Activated T-cell treated with anti-CD3 and anti-CD28 coated beads, Interleukin-2, amount 50 U/mL, for 72 hours (primary cell): ENCODE data around the gene BUD23. TPM values are rescaled to one million over a fixed set of nuclear protein-coding genes. Genes with fewer than 3 reads are reported as not detected.
"Not testable (repeated sequence)": the region's sequence is repeated elsewhere in the genome, so short reads cannot be mapped to it uniquely, and the experiment has no call there.

Experiments
- ATAC-seq, 2 donors: fragments of 150-1000 bp; cut with Tn5 transposase; replicated peaks in 1 of 2; 2 replicates each; pipeline ENCODE4 v1.10.0; 2021; ENCODE audit warnings: moderate library complexity in 2 of 2, mild to moderate bottlenecking in 1 of 2
- DNase-seq, 2 donors: peaks; one replicate each; pipeline ENCODE4 v3.0.0; 2021 to 2022; ENCODE audit warnings: mixed read lengths in 1 of 2
- H3K27ac Mint-ChIP-seq: one replicate; pipeline ENCODE4 v1.8.0; 2022; ENCODE audit warnings: mild to moderate bottlenecking, moderate library complexity, mixed read lengths
- H3K27me3 Mint-ChIP-seq: one replicate; pipeline ENCODE4 v1.8.0; 2022; ENCODE audit warnings: low read depth, mixed read lengths
- H3K36me3 Mint-ChIP-seq, 2 donors: one replicate each; pipeline ENCODE4 v1.8.0; 2022; ENCODE audit warnings: mixed read lengths in 2 of 2, mild to moderate bottlenecking in 1 of 2; ENCODE audit not compliant: insufficient read depth in 2 of 2
- H3K4me1 Mint-ChIP-seq: one replicate; pipeline ENCODE4 v1.8.0; 2022; ENCODE audit warnings: low read depth, mixed read lengths
- H3K4me3 Mint-ChIP-seq, 2 donors: one replicate each; pipeline ENCODE4 v1.8.0; 2022; ENCODE audit warnings: mild to moderate bottlenecking in 2 of 2, mixed read lengths in 2 of 2, moderate library complexity in 2 of 2
- H3K9me3 Mint-ChIP-seq, 2 donors: one replicate each; pipeline ENCODE4 v1.8.0; 2022; ENCODE audit warnings: mixed read lengths in 2 of 2
- total RNA-seq, 2 donors: library from RNA; stranded (reverse); gene quantifications; one replicate each; pipeline ENCODE4 v1.2.3, GENCODE V29; 2022

Gene BUD23
- total RNA-seq, 2 donors from 2014 or later: 87.0 to 90.9 TPM

GRCh38 chr7:73706126-73707044, 23.0 kb downstream of the BUD23 start:
- peaks cover 0 to 4% of the 10 kb centered on the region in 2 donors for H3K36me3 Mint-ChIP-seq
- no peak overlapping the region for H3K27ac Mint-ChIP-seq
- H3K27me3 Mint-ChIP-seq: no peaks in the 10 kb centered on the region
- no peak overlapping the region for H3K4me3 Mint-ChIP-seq
- ATAC-seq: peak; percentile 88 to 90
- peak; percentile 48 to 69 for DNase-seq
- H3K9me3 Mint-ChIP-seq: no peaks in the 10 kb centered on the region
- H3K4me1 Mint-ChIP-seq: peaks cover 8% of the 10 kb centered on the region

- H3K4me1 Mint-ChIP-seq: peaks cover 8% of the 10 kb centered on the region
- DNase-seq: no peak
- no peak overlapping the region for H3K4me3 Mint-ChIP-seq
- peaks cover 0 to under 1% of the 10 kb centered on the region in 2 donors for H3K36me3 Mint-ChIP-seq
- H3K27ac Mint-ChIP-seq: no peak overlapping the region
- H3K27me3 Mint-ChIP-seq: no peaks in the 10 kb centered on the region
- no peaks in the 10 kb centered on the region for H3K9me3 Mint-ChIP-seq
- no peak for ATAC-seq
These were observed 23.7 kb downstream of the BUD23 start for GRCh38 chr7:73707045-73707631.

GRCh38 chr7:73708961-73709549, 25.7 kb downstream of the BUD23 start:
- no peak for DNase-seq
- H3K4me3 Mint-ChIP-seq: no peak overlapping the region
- H3K27me3 Mint-ChIP-seq: no peaks in the 10 kb centered on the region
- ATAC-seq: no peak
- no peak overlapping the region for H3K27ac Mint-ChIP-seq
- H3K4me1 Mint-ChIP-seq: peaks cover 17% of the 10 kb centered on the region
- no peaks in the 10 kb centered on the region for H3K36me3 Mint-ChIP-seq
- H3K9me3 Mint-ChIP-seq: no peaks in the 10 kb centered on the region

GRCh38 chr7:73712773-73713172, 29.4 kb downstream of the BUD23 start:
- Mint-ChIP-seq H3K4me3 (no peak overlapping the region), H3K36me3 (no peaks in the 10 kb centered on the region), H3K4me1 (peaks cover 35% of the 10 kb centered on the region), H3K27ac (no peak overlapping the region), H3K9me3 (no peaks in the 10 kb centered on the region), H3K27me3 (no peaks in the 10 kb centered on the region)
- no peak for ATAC-seq
- DNase-seq: no peak

- ATAC-seq, H3K27ac Mint-ChIP-seq, H3K36me3 Mint-ChIP-seq, H3K4me3 Mint-ChIP-seq, H3K9me3 Mint-ChIP-seq, H3K27me3 Mint-ChIP-seq, DNase-seq: not testable (repeated sequence)
- H3K4me1 Mint-ChIP-seq: peaks cover 41% of the 10 kb centered on the region
These were observed 29.9 kb downstream of the BUD23 start for GRCh38 chr7:73713319-73713718.

GRCh38 chr7:73715648-73716317, 32.4 kb downstream of the BUD23 start:
- ATAC-seq (peak; percentile 69 to 74), DNase-seq (peak; percentile 74 to 86)
- no peaks in the 10 kb centered on the region for H3K9me3 Mint-ChIP-seq
- H3K4me3 Mint-ChIP-seq: peak overlapping the region; percentile 48 to 69
- H3K27ac Mint-ChIP-seq: no peak overlapping the region
- H3K36me3 Mint-ChIP-seq: no peaks in the 10 kb centered on the region
- H3K27me3 Mint-ChIP-seq: peaks cover 9% of the 10 kb centered on the region
- H3K4me1 Mint-ChIP-seq: peaks cover 51% of the 10 kb centered on the region

GRCh38 chr7:73716318-73716890, 33.0 kb downstream of the BUD23 start:
- ATAC-seq: no peak
- H3K9me3 Mint-ChIP-seq: no peaks in the 10 kb centered on the region
- H3K27ac Mint-ChIP-seq: no peak overlapping the region
- peak overlapping the region; percentile 58 to 69 for H3K4me3 Mint-ChIP-seq
- H3K4me1 Mint-ChIP-seq: peaks cover 51% of the 10 kb centered on the region
- DNase-seq: no peak
- H3K27me3 Mint-ChIP-seq: peaks cover 9% of the 10 kb centered on the region
- no peaks in the 10 kb centered on the region for H3K36me3 Mint-ChIP-seq

GRCh38 chr7:73717025-73717807, 33.8 kb downstream of the BUD23 start:
- Mint-ChIP-seq H3K27ac (no peak overlapping the region), H3K27me3 (peaks cover 9% of the 10 kb centered on the region), H3K4me1 (peaks cover 51% of the 10 kb centered on the region), H3K36me3 (no peaks in the 10 kb centered on the region), H3K4me3 (peak overlapping the region; percentile 87 to 88), H3K9me3 (no peaks in the 10 kb centered on the region)
- ATAC-seq (no peak), DNase-seq (no peak)

- Mint-ChIP-seq H3K4me1 (peaks cover 44% of the 10 kb centered on the region), H3K4me3 (peak overlapping the region; percentile 87 to 88), H3K27me3 (peaks cover 9% of the 10 kb centered on the region), H3K36me3 (no peaks in the 10 kb centered on the region), H3K9me3 (no peaks in the 10 kb centered on the region), H3K27ac (peak overlapping the region; percentile 64)
- DNase-seq (peak; percentile 87 to 89), ATAC-seq (peak; percentile 71 to 72)
These were observed 34.6 kb downstream of the BUD23 start for GRCh38 chr7:73717991-73718405.

- Mint-ChIP-seq H3K9me3 (no peaks in the 10 kb centered on the region), H3K36me3 (no peaks in the 10 kb centered on the region), H3K27me3 (peaks cover 9% of the 10 kb centered on the region), H3K4me1 (peaks cover 42% of the 10 kb centered on the region), H3K4me3 (peak overlapping the region; percentile 87 to 88), H3K27ac (no peak overlapping the region)
- DNase-seq: peak in 1 of 2 donors; percentile 32
- ATAC-seq: no peak
These were observed 35.1 kb downstream of the BUD23 start for GRCh38 chr7:73718438-73718881.

- H3K4me3 Mint-ChIP-seq: peak within 1 kb of the TSS; percentile 87 to 88
- no peak within 1 kb of the TSS for H3K27ac Mint-ChIP-seq
- peaks cover 9% of the 10 kb centered on the region for H3K27me3 Mint-ChIP-seq
- peak; percentile 78 to 82 for DNase-seq
- ATAC-seq: peak; percentile 66 to 72
- no peaks in the 10 kb centered on the region for H3K36me3 Mint-ChIP-seq
- H3K4me1 Mint-ChIP-seq: peaks cover 42% of the 10 kb centered on the region
- no peaks in the 10 kb centered on the region for H3K9me3 Mint-ChIP-seq
These were observed 35.8 kb downstream of the BUD23 start, which contains the start of gene STX1A for GRCh38 chr7:73718905-73719805. STX1A (minus strand) TSS chr7:73719669; CDS start chr7:73719631, 38 bp downstream.
